OCI-LY1 (cell line): ENCODE results near the gene HRK.

Experiments
- H2AFZ ChIP-seq: fragments of 200-600 bp; sonication (generic), shearing (Covaris generic); 2 replicates; pipeline ENCODE4 v1.6.0; 2014; ENCODE audit warnings: antibody characterized with exemption, mild to moderate bottlenecking, low read length
- H3F3A ChIP-seq: fragments of 200-600 bp; sonication (generic), shearing (Covaris generic); 2 replicates; pipeline ENCODE4 v1.6.0; 2014; ENCODE audit warnings: mild to moderate bottlenecking, antibody characterized with exemption, low read length, moderate library complexity; ENCODE audit not compliant: insufficient read depth
- H3K27ac ChIP-seq: fragments of 200-600 bp; sonication (generic); 2 replicates; pipeline ENCODE4 v1.5.1; 2014; ENCODE audit warnings: low read length, mixed run types, mild to moderate bottlenecking, low read depth; ENCODE audit not compliant: poor library complexity, severe bottlenecking
- H3K27me3 ChIP-seq: fragments of 200-600 bp; sonication (generic); 2 replicates; pipeline ENCODE4 v1.6.0; 2014; ENCODE audit warnings: antibody characterized with exemption, mild to moderate bottlenecking, low read length, moderate library complexity; ENCODE audit not compliant: insufficient read depth
- H3K36me3 ChIP-seq: fragments of 200-600 bp; sonication (generic); 2 replicates; pipeline ENCODE4 v1.6.1; 2014; ENCODE audit warnings: mild to moderate bottlenecking, antibody characterized with exemption, low read length, moderate library complexity, mixed read lengths; ENCODE audit not compliant: insufficient read depth
- H3K4me1 ChIP-seq: fragments of 200-600 bp; sonication (generic); 2 replicates; pipeline ENCODE4 v1.5.1; 2014; ENCODE audit warnings: mild to moderate bottlenecking, low read length, moderate library complexity; ENCODE audit not compliant: insufficient read depth, severe bottlenecking
- H3K4me2 ChIP-seq: fragments of 200-600 bp; sonication (generic), shearing (Covaris generic); 2 replicates; pipeline ENCODE4 v1.6.1; 2014; ENCODE audit warnings: low read length
- H3K4me3 ChIP-seq: fragments of 200-600 bp; sonication (generic); 2 replicates; pipeline ENCODE4 v1.5.1; 2014; ENCODE audit warnings: low read length, low read depth, mild to moderate bottlenecking, mixed read lengths; ENCODE audit not compliant: poor library complexity, severe bottlenecking
- H3K79me2 ChIP-seq: fragments of 200-600 bp; shearing (Covaris generic); 2 replicates; pipeline ENCODE4 v1.6.1; 2016; ENCODE audit warnings: mixed run types, low read length, mixed read lengths; ENCODE audit not compliant: insufficient read depth
- H3K9ac ChIP-seq: fragments of 200-600 bp; sonication (generic), shearing (Covaris generic); 2 replicates; pipeline ENCODE4 v1.6.1; 2014; ENCODE audit warnings: mild to moderate bottlenecking, low read length, mixed read lengths
- H3K9me2 ChIP-seq: fragments of 200-600 bp; sonication (generic), shearing (Covaris generic); 2 replicates; pipeline ENCODE4 v1.6.1; 2014; ENCODE audit warnings: low read depth, mild to moderate bottlenecking, low read length, mixed read lengths
- H3K9me3 ChIP-seq: fragments of 200-600 bp; shearing (Covaris generic); 2 replicates; pipeline ENCODE4 v1.6.1; 2014; ENCODE audit warnings: low read length, mixed read lengths
- H4K20me1 ChIP-seq: fragments of 200-600 bp; sonication (generic), shearing (Covaris generic); 2 replicates; pipeline ENCODE4 v1.6.0; 2016; ENCODE audit warnings: mild to moderate bottlenecking, low read length; ENCODE audit not compliant: insufficient read depth
- EZH2 ChIP-seq: fragments of 200-600 bp; sonication (generic), shearing (Covaris generic); IDR thresholded peaks from 2 replicates; pipeline ENCODE4 v1.8.0; 2017; ENCODE audit warnings: borderline replicate concordance, mixed run types, mild to moderate bottlenecking, antibody characterized with exemption, low read length, moderate library complexity, mixed read lengths
- TF ChIP-seq, protein P1 (sequence below): fragments of 200-600 bp; sonication (generic), shearing (Covaris generic); IDR thresholded peaks from 2 replicates; pipeline ENCODE4 v1.5.1; 2017; ENCODE audit warnings: mild to moderate bottlenecking, antibody characterized with exemption, low read length, moderate library complexity, mixed read lengths

The HRK gene

DNA sequence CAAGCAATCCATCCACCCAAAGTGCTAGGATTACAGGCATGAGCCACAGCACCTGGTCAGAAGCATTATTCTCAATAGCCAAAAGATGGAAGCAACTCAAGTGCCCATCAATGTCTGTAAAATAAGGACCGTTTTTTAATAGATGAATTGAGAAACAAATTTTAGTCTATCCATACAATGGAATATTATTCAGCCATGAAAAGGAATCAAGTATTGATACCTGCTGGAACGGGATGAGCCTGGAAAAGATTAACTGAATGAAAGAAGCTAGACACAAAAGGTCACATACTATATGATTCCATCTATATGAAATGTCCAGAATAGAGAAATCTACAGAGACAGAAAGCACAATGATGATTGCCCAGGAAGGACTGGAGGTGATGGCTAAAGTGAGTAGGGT is 20.4 kb upstream of the HRK start:
- H3K27ac ChIP-seq: no peak overlapping the region
- H4K20me1 ChIP-seq: no peaks in the 10 kb centered on the region
- H3F3A ChIP-seq: no peaks in the 10 kb centered on the region
- no peaks in the 10 kb centered on the region for H3K79me2 ChIP-seq
- H3K4me3 ChIP-seq: no peak overlapping the region
- H3K36me3 ChIP-seq: no peaks in the 10 kb centered on the region
- no peaks in the 10 kb centered on the region for H3K27me3 ChIP-seq
- no peak for TF ChIP-seq EZH2
- TF ChIP-seq, protein P1, sequence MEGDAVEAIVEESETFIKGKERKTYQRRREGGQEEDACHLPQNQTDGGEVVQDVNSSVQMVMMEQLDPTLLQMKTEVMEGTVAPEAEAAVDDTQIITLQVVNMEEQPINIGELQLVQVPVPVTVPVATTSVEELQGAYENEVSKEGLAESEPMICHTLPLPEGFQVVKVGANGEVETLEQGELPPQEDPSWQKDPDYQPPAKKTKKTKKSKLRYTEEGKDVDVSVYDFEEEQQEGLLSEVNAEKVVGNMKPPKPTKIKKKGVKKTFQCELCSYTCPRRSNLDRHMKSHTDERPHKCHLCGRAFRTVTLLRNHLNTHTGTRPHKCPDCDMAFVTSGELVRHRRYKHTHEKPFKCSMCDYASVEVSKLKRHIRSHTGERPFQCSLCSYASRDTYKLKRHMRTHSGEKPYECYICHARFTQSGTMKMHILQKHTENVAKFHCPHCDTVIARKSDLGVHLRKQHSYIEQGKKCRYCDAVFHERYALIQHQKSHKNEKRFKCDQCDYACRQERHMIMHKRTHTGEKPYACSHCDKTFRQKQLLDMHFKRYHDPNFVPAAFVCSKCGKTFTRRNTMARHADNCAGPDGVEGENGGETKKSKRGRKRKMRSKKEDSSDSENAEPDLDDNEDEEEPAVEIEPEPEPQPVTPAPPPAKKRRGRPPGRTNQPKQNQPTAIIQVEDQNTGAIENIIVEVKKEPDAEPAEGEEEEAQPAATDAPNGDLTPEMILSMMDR: no peak
- no peak overlapping the region for H3K4me2 ChIP-seq
- H3K9ac ChIP-seq: no peak overlapping the region
- H2AFZ ChIP-seq: no peak overlapping the region
- no peaks in the 10 kb centered on the region for H3K9me3 ChIP-seq
- peaks cover 7% of the 10 kb centered on the region for H3K4me1 ChIP-seq
- no peaks in the 10 kb centered on the region for H3K9me2 ChIP-seq

DNA sequence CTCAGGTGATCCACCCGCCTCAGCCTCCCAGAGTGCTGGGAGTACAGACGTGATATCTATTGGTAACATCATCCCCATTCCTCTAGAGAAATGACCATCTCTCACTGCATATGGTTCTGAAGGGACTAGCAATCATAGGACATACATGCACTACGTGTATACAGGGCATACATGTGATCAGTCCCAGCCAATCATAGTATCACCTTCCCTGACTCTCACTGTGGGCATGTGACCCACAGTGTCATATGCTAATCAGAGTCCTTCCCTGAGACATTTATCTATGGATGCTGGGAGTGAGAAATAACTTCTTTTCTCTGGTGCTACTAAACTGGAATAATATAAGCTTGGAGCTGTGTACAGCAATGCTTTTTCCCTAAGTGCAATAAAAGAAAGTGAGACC is 17.4 kb upstream of the HRK start:
- Histone ChIP-seq H3K27me3 (no peaks in the 10 kb centered on the region), H2AFZ (no peak overlapping the region), H3K9me2 (no peaks in the 10 kb centered on the region), H3K4me1 (peaks cover 7% of the 10 kb centered on the region), H3K9ac (no peak overlapping the region), H3F3A (no peaks in the 10 kb centered on the region), H3K36me3 (no peaks in the 10 kb centered on the region), H3K4me2 (no peak overlapping the region), H3K79me2 (no peaks in the 10 kb centered on the region), H3K27ac (no peak overlapping the region), H3K4me3 (no peak overlapping the region), H3K9me3 (no peaks in the 10 kb centered on the region), H4K20me1 (no peaks in the 10 kb centered on the region)
- TF ChIP-seq EZH2: no peak
- TF ChIP-seq, protein P1: no peak

DNA sequence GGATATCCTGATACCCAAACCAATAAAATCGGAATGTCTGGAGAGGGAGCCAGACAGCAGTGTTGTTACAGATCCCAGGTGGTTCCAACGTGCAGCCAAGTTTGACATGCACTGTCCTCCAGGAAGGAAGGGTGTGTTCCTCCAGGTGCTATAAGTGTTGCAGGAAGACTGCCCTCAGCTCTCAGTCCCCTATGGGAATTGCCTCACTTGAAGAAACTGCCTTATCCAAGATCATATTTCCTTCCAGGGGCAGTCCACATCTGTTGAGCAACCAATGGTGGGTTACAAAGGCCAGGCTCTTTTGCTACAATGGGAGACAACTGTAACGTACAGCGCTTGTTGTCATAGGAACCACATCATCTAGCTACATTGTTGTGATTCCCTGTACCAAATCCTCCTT is 16.2 kb upstream of the HRK start:
- Histone ChIP-seq H3K9me3 (no peaks in the 10 kb centered on the region), H3K27me3 (no peaks in the 10 kb centered on the region), H3F3A (no peaks in the 10 kb centered on the region), H3K9ac (no peak overlapping the region), H3K4me3 (no peak overlapping the region), H3K27ac (no peak overlapping the region), H3K79me2 (no peaks in the 10 kb centered on the region), H4K20me1 (no peaks in the 10 kb centered on the region), H3K36me3 (no peaks in the 10 kb centered on the region), H3K4me2 (no peak overlapping the region), H3K9me2 (no peaks in the 10 kb centered on the region), H2AFZ (no peak overlapping the region), H3K4me1 (peaks cover 7% of the 10 kb centered on the region)
- TF ChIP-seq, protein P1: no peak
- no peak for TF ChIP-seq EZH2
